Tibial nerve (tissue), 4 donors: ENCODE results near the gene RIN3.

ENCODE experiments used
- EP300 ChIP-seq, 2 donors: sonication (generic); formaldehyde crosslinking; IDR thresholded peaks; one replicate each; pipeline ENCODE4 v1.6.1; 2017; ENCODE audit warnings: antibody characterized with exemption in 2 of 2, mild to moderate bottlenecking in 1 of 2
- TF ChIP-seq, protein P1 (sequence below), 5 experiments: fragments of 200-600 bp in 3 of 5; fragments of 450-650 bp in 2 of 5; sonication (generic) in 3 of 5; IDR thresholded peaks; one replicate each; pipeline ENCODE4 v1.5.1; 2016 to 2019; ENCODE audit warnings: antibody characterized with exemption in 5 of 5, mild to moderate bottlenecking in 3 of 5, moderate library complexity in 2 of 5

DNA sequence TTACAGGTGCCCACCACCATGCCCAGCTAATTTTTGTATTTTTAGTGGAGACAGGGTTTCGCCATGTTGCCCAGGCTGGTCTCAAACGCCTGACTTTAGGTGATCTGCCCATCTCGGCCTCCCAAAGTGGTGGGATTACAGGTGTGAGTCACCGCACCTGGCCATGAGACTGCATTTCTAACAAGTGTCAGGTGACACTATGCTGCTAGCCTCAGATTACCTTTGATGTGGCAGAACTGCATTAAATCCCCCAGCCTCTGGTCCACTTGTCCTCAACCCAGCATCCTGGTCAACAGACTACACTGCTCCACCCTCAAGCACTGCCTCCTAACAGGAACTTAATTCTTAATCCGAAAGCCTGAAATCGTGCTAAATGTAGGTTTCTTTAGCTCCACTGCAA, 221.8 kb downstream of the RIN3 start:
- no peak for TF ChIP-seq EP300 (IDR thresholded peaks at IDR 0.05)
- TF ChIP-seq, protein P1, sequence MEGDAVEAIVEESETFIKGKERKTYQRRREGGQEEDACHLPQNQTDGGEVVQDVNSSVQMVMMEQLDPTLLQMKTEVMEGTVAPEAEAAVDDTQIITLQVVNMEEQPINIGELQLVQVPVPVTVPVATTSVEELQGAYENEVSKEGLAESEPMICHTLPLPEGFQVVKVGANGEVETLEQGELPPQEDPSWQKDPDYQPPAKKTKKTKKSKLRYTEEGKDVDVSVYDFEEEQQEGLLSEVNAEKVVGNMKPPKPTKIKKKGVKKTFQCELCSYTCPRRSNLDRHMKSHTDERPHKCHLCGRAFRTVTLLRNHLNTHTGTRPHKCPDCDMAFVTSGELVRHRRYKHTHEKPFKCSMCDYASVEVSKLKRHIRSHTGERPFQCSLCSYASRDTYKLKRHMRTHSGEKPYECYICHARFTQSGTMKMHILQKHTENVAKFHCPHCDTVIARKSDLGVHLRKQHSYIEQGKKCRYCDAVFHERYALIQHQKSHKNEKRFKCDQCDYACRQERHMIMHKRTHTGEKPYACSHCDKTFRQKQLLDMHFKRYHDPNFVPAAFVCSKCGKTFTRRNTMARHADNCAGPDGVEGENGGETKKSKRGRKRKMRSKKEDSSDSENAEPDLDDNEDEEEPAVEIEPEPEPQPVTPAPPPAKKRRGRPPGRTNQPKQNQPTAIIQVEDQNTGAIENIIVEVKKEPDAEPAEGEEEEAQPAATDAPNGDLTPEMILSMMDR (IDR thresholded peaks at IDR 0.05), result no peak
